AG04449 (cell line): ENCODE data around the gene FAM89B.

Source experiments
- CTCF ChIA-PET: fragments of 350-600 bp; formaldehyde crosslinking; extraction: SDS; loops from one replicate; lab custom pipeline; 2021; ENCODE audit warnings: antibody characterized with exemption; lab: Yijun Ruan, JAX
- POLR2A ChIA-PET: fragments of 400-600, 350-600 bp; formaldehyde crosslinking; extraction: SDS; loops from one replicate; lab custom pipeline; 2020; ENCODE audit warnings: antibody characterized with exemption, inconsistent platforms; lab: Yijun Ruan, JAX
- DNase-seq: peaks from one replicate; pipeline ENCODE4 v3.0.0-alpha.2; 2010; ENCODE audit warnings: low read depth, low spot score
- H3K4me3 ChIP-seq: 2 replicates; pipeline ENCODE4 v1.5.1; 2011; ENCODE audit warnings: low read depth, mild to moderate bottlenecking, control low read depth, low read length
- CTCF ChIP-seq: IDR thresholded peaks from one replicate; pipeline ENCODE4 v1.5.1; 2011; ENCODE audit warnings: mild to moderate bottlenecking, moderate library complexity, low read length, control low read depth, inconsistent platforms; ENCODE audit not compliant: insufficient read depth; ENCODE audit errors: missing control alignments

The FAM89B gene

GRCh38 chr11:65592858-65593517 lies 20.6 kb downstream of the FAM89B start:
- H3K4me3 ChIP-seq, result no peak overlapping the region
- no peak for TF ChIP-seq CTCF
- CTCF ChIA-PET, result interaction anchor here (0.6 to 10.6 kb wide), 21 partner anchors 10 to 231 kb away, joined by 3 to 182 read pairs (median 7); partner anchors contain the start of genes EHBP1L1, FAM89B, MAP3K11 and PCNX3
- no peak for DNase-seq
- POLR2A ChIA-PET, result interaction anchor here (0.5 to 1.7 kb wide), 4 partner anchors 12 to 171 kb away, joined by 3 to 5 read pairs (median 5); no protein-coding TSS in a partner anchor

- CTCF ChIA-PET, result interaction anchor here (0.6 to 10.6 kb wide), 25 partner anchors 10 to 232 kb away, joined by 3 to 182 read pairs (median 6); partner anchors contain the start of genes EHBP1L1, FAM89B, MAP3K11 and PCNX3
- TF ChIP-seq CTCF, result peak; percentile 78
- POLR2A ChIA-PET, result interaction anchor here (0.5 to 1.7 kb wide), 5 partner anchors 11 to 172 kb away, joined by 3 to 5 read pairs (median 5); no protein-coding TSS in a partner anchor
Observed at GRCh38 chr11:65593518-65594414, 21.4 kb downstream of the FAM89B start.

DNA sequence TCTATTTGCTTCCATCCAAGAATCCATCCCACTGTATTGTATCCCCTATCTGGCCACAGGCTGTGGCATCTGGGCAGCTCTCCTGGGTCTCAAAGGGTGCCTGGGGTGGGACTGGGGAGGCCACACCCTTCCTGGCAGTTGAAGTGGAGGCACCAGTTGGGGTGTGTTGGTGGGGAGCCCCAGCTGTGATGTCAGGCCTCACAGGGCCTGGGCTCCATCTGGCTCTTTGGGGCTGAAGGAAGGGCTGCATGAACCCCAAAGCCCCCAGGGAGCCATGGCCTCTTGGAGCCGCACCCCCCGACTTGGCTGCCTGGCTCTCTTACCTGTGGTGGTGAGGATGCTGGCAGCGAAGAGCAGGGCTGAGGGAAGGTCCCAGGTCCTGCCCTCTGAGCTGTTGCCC lies 22.8 kb downstream of the FAM89B start:
- ChIA-PET CTCF (interaction anchor here (1.3 to 10.6 kb wide), 7 partner anchors 8 to 54 kb away, joined by 5 to 182 read pairs (median 60); partner anchors contain the start of genes EHBP1L1, MAP3K11, PCNX3 and ZNRD2), POLR2A (interaction anchor here (1.0 to 1.4 kb wide), 2 partner anchors 10 to 55 kb away, joined by 5 to 6 read pairs; no protein-coding TSS in a partner anchor)
- H3K4me3 ChIP-seq, result no peak overlapping the region
- no peak for DNase-seq
- no peak for TF ChIP-seq CTCF

More at GRCh38 chr11:65593518-65594414, 21.4 kb downstream of the FAM89B start:
- H3K4me3 ChIP-seq, result no peak overlapping the region
- no peak for DNase-seq

DNA sequence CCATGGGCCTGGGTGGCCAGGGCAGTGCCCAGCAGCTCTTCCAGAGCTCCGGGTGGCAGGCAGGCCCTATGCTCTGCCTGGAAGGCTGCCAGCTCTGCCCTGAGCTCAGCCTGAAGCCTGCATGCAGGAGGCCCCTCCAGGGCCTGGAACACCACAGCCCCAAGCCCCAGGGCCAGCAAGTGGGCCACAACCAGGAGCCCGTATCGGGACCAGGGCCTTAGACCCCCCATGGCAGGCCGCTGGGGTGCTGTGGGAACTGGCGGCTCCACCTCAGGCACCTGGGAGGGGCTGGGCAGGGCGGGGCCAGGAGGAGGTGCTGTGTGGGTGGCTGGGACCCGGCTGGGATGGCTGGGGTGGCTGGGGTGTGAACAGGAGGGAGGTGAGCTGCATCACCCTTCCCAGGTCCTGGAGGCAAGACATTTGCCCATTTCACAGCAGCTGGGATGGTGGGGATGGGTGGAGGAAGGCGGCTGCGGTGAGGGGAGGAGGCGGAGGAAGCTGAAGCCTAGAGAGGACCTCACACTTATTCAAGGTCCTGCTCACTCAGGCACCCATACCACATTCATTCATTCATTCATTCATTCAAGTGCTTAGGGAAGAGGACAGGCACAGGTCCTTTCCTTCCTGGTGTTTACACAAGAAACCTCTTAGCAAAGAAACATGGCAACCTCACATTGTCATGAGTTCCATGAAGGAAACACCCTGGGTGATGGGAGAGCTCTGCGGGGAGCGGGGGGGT lies 23.4 kb downstream of the FAM89B start, which contains the start of gene KCNK7:
TSS of gene KCNK7 (minus strand) at position 258 of the 739 bp plus-strand sequence. CDS start at position 230, 28 bp downstream.
- no peak for DNase-seq
- POLR2A ChIA-PET, result interaction anchor here (0.9 to 1.4 kb wide), 3 partner anchors 9 to 55 kb away, joined by 3 to 6 read pairs (median 5); no protein-coding TSS in a partner anchor

More for the DNA sequence above, 23.4 kb downstream of the FAM89B start, which contains the start of gene KCNK7:
- CTCF ChIA-PET, result interaction anchor here (1.3 to 10.6 kb wide), 6 partner anchors 9 to 55 kb away, joined by 4 to 182 read pairs (median 35); partner anchors contain the start of genes EHBP1L1, MAP3K11, PCNX3 and ZNRD2
- no peak for TF ChIP-seq CTCF
- H3K4me3 ChIP-seq, result no peak within 1 kb of the TSS
